GM19324 (cell line): ENCODE data around the gene PEAK3.

ENCODE experiments used
- ATAC-seq: cut with Tn5 transposase; IDR thresholded peaks from one replicate; pipeline ENCODE4 v1.9.1; 2021; ENCODE audit warnings: mild to moderate bottlenecking, moderate library complexity; ENCODE audit not compliant: unreplicated experiment, low FRiP score

The PEAK3 gene

DNA sequence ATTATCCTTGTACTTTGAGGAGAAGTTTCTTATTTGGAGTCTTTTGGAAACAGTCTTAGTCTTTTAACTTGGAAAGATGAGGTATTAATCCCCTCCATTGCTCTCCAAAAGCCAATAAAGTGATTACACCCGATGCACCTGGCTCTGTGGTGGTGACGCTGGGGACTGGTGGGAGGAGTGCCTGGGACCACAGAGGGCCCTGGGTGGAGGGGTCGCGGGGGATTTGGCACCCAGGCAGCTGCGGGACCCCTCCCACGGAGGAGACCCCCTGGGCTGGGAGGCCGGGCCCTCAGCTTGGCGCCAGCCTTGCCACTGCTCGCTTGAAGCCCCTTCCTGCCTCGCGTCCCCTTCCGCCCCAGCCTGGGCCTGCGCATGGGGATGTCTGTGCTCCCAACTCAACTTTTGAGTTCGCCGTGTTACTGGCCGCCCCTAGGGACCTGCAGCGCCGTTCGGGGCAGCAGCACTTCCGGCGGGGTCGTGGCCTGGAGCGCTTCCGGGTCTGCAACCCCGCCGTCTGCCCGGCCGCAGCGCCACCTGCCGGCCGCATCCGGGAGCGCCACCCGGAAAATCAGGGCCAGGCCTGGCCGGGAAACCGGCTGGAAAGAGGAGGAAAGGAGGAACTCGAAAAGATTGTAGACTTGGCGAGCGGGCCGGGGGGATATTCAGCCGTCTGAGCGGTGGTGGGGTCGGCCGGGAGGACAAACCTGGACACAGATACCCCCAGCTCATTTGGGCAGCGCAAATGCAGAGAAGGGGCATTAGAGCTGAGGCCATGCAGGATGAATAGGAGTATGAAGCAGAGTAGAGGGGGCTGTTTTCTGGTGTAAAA is 8.4 kb downstream of the PEAK3 start:
- no peak for ATAC-seq

DNA sequence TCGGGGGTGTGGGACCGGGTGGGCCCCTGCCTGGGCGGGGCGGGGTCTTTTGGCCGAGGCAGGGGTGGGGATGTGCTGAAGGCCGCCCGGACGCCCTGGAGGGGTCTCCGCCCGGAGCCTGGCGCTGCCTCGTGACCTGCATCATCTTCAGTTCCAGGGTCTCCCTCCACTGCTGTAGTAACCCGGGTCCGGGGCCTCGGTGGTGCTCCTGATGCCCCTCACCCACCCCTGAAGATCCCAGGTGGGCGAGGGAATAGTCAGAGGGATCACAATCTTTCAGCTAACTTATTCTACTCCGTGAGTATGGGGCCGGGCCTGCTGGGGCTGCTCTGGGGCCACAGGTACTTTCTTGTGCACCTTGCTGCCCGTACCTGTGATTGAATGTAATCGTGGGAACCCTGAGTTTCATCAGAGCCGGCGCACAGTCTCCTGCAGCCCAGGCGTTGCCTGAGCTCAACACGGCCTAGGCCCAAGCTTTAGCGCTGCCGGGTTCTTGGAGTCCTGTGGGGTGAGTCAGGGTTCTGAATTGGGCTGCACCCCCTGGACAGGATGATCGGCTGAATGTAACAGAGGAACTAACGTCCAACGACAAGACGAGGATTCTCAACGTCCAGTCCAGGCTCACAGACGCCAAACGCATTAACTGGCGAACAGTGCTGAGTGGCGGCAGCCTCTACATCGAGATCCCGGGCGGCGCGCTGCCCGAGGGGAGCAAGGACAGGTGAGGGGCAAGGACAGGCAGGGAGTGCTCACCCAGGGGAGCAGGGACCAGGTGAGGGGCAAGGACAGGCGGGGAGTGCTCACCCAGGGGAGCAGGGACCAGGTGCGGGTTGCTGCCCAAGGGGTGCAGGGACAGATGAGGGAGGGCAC is 10.5 kb downstream of the PEAK3 start:
- ATAC-seq, result no peak

DNA sequence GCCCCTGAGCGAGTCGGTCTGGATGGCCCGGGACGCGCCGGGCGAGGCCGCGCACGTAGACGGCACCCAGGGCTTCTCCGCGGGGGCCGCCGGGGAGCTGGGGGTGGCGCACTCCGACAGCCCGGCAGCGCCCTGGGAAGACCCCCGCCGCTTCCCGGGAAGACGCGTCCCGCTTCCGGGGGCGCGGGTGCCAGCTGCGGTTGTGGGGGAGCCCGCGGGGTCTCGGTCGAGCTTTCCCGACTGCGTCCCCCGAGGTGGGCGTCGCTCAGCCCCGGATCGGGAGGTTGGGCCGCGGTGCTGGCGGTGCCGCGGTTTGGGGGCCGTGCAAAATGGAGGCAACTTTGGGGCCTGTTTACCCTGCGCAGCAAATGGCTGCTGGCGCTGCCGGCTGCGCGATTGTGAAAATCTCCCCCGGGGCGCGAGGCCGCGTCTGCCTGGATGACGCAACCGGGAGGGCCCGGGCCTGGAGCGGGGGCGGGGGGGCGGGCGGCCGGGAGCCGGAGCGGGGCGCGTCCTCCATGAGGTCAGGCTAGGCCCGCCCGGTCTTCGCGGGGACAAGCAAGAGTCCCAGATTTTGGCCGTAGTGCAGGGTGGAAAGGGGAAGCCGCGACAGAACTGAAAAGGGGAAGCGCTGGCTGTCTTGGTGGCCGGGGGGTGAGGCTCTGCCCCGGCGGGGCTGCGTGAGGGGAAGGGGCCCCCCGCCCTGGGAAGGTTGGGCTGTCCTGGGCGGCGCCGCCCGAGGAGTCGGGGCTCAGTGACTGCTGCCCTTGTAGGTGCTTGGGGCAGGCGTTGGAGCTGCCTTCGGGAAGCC is 11.3 kb downstream of the PEAK3 start:
- no peak for ATAC-seq

DNA sequence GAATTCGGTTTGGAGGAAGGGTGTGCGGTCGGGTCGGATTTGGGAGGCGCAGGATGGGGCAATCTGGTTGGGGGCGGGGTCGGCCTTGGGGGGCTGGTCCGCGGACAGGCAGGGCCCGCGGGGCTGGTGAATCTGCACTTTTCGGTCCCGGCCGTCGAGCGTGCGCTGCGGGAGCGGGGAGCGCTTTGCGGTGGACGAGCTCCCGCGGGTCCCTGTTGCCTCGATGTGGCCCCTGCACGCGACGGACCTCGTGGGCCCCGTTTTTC is 11.9 kb downstream of the PEAK3 start:
- ATAC-seq, result no peak

DNA sequence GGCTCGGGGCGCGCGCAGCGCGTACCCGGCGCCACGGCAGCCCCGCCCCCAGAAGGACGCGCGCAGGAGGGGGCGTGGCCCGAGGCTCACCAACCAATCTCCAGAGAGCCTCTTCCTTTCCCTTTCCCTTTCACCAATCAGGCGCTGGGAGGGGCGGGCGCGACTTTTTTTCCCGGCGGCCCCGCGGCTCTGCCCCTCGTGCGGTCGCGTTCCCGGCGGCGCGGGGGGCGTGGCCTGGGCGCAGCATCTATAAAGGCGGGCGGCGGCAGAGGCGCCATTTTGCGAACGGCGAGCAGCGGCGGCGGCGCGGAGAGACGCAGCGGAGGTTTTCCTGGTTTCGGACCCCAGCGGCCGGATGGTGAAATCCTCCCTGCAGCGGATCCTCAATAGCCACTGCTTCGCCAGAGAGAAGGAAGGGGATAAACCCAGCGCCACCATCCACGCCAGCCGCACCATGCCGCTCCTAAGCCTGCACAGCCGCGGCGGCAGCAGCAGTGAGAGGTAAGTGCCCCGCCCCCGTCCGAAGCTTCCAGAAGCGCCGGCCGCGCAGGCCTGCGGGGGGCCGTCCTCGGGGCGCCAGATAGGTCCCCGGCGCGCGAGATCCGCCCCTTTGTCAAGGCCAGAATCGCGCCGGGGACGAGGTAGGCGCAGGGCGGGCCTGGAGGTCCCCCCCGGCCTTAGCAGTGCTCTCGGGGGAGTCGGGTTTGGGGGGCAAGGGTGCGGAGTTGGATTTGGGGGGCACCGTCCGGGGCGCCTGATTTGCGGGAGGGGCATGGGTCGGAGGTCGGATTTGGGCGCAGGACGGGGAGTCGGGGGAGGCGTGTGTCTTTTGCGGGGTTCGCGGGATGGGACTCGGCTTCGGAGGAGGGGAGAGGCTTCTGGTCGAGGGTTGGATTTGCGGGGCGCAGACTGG is 12.5 kb downstream of the PEAK3 start:
- peak; percentile 70 for ATAC-seq

DNA sequence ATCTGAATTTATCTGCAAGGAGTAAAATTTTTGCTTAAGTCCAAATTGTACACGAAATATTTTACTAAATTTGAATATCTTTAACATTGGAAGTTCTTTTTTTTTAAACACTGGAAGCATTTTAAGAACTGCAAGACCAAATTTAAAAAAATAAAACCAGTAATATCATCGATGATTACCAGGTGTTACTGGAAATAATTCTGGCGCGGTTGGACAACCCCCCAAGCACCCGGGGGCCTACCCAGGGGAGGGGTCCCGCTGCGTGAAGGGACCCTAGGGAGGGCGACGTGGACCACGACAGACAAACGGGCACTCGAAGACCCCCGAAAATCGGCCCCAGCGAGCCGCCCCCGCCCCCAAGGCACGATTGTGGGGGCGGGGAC is 13.1 kb downstream of the PEAK3 start:
- ATAC-seq, result no peak

DNA sequence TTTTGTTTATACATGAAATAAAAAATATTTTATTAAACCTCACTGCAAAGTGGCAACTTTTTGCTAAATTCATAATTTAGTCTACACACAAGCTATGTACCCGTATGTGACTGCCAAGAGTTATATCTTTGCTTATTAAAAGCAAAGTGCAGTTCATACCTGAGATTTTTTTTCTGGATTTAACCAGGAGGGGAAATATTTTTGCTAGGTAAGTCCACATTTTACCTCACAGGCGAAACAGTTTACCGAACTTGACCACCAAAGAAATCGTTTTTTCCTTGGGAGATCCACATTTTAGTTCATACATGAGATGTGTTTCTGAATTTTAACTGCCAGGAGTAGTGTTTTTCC is 13.5 kb downstream of the PEAK3 start:
- ATAC-seq, result no peak

DNA sequence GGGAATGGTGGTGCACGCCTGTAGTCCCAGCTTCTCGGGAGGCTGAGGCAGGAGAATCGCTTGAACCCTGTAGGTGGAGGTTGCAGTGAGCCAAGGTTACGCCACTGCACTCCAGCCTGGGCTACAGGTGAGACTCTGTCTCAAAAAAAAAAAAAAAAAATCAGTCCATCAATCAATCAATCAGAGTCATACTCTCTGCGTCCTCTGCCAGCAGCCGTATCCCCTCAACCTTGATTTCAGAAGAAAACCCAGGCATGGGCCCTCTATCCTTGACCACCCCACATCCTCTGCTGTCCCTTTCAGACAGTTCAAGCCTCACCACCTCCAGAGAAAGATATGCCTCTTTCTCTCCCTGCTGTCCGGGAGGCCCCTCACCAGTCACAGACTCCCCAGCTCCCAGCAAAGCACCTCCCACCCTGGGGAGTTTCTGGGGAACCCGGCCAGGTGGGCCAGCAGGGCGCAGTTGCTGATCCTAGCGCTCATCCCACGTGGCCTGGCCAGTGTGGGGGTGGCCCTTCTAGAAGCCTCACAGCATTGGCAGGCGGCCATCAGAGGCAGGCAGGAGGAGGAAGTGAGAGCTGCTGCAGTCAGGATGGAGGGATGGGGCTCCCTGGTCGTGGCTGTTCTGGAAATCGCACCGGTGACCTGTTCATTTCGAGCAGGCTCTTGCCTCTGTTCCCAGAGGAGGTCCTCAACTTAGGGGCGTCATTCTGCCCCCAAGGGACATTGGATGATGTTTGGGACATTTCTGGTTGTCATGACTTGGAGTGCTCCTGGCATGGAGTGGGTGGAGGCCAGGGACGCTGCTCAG is 15.6 kb downstream of the PEAK3 start:
- ATAC-seq, result peak; percentile 18

DNA sequence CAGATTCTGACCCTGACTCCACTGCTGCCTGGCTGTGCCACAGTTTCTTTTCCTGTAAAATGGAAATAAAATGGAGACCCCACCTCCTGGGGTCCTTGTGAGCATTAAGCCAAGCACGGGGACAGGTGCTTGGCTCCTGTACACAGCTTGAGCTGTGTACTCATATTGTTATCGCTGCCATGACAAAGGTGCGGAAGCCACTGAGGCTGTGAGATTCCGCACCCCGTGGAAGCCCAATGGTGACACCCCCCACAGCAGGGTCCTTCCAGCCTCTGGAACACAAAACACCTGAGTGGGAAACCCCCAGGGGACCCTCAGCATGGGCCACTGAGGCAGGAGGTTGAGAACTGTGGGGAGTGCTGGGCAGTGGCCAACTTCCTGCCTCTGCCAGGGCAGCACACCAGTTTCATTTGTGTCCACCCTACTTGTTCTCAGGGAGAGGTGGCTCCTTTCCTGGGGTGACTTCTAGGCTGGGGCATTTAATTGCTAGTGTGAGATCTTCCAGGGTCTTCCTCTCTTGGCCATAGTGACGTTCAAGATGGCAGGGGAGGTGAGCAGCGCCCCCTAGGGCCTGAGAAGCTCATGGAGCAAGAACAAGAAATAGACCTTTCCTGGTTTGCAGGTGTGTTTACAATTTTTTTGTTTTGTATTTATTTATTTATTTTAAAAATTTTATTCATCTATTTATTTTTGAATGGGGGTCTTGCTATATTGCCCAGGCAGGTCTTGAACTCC is 20.4 kb downstream of the PEAK3 start:
- ATAC-seq, result no peak

DNA sequence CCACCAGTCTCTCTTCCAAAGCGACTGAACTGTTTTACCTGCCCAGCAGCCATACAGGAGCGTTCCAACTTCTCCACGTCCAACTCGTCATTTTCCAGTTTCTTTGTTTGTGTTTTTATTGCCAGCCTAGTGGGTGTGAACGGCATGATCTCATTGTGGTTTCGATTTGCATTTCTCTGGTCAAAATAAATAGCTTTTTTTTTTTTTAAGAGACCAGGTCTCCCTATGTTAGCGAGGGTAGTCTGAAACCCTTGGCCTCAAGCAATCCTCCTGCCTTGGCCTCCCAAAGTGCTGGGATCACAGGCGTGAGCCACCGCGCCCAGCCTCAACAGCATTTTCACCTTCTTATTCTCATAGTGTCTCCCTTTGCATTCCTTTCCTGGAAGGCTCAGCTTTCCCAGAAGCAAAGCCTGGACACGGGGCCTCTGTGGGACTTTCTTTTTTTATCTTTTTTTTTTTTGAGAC is 21.6 kb downstream of the PEAK3 start:
- ATAC-seq, result no peak

DNA sequence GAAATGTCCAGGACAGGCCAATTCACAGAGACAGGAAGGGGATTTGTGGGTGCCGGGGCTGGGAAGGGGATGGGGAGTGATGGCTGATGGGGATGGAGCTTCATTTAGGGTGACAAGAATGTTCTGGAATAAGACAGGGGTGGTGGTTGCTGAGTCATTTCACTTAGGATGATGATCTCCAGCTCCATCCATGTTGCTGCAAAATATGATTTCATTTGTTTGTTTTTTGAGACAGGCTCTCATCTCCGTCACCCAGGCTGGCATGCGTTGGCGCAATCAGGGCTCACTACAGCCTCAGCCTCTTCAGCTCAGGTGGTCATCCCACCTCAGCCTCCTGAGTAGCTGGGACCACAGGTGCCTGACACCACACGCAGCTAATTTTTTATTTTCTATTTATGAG is 22.6 kb downstream of the PEAK3 start:
- ATAC-seq, result no peak

DNA sequence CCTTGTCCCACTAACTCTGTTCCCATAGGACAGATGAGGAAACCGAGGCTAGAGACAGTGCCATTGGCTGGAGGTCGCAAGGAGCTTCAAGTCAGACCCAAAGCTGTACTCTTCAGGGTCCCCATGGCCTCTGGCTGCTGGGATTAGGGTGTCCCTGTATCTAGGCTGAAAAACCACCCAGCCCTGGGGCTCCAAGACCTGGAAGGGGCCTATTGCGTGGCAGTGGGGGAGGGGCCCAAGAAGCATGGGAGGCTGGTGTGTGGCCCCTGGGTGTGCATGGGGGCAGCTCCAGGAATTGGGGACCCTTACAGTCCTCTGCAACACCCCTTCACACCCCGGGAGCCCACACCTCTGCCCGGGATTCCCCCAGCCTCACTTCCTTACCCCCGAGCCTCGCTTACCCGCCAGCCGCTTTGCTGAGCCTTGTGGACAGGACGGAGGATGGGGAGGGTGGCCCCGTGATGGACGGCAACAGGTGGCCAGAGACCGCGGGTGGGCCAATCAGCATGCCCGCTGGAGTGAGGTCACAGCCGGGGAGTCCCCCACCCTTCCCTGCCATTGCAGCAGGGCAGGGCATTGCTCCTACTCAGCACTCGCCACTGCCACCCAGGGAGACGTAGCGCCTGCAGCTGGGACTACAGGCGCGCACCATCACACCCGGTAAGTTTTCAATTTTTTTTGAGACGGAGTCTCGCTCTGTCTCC is 25.8 kb downstream of the PEAK3 start, which contains the start of gene JSRP1:
Gene JSRP1 (minus strand): TSS at position 436 of the 704 bp plus-strand sequence. CDS start 1,103 bp downstream, outside the sequence.
- ATAC-seq, result no peak

DNA sequence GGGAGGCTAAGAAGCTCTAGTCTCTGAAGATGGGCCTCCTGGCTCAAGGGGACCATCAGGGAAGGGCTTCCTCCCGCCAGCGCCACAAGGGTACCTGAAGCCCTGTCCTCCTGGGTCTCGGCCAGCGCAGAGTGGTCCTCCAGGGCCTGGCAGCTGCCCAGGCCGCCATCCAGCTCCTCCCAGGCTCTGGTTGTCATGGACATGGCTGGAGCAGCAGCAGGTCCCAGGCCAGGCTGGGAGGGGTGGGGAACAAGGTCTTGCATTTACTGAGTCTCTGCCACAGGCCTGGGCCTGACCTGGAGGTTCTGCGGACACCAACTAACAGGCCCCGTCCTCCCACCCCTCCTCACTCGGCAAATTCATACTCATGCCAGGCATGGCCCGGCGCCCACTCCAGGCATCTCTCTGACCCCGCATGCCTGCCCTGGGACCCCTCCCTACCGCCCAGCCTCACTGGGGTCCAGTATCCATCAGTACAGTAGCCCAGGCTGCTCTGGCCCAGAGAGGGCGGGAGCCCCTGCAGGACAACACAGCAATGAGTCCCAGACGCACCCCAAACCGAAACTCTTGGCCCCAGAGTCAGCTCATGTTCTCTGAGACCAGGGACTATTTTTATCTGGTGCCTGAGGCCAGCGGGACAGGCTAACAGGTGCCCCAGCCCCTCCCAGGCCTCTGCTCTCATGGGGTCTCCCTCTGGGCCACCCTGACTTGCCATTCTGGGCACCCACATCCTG is 26.7 kb downstream of the PEAK3 start:
- no peak for ATAC-seq

DNA sequence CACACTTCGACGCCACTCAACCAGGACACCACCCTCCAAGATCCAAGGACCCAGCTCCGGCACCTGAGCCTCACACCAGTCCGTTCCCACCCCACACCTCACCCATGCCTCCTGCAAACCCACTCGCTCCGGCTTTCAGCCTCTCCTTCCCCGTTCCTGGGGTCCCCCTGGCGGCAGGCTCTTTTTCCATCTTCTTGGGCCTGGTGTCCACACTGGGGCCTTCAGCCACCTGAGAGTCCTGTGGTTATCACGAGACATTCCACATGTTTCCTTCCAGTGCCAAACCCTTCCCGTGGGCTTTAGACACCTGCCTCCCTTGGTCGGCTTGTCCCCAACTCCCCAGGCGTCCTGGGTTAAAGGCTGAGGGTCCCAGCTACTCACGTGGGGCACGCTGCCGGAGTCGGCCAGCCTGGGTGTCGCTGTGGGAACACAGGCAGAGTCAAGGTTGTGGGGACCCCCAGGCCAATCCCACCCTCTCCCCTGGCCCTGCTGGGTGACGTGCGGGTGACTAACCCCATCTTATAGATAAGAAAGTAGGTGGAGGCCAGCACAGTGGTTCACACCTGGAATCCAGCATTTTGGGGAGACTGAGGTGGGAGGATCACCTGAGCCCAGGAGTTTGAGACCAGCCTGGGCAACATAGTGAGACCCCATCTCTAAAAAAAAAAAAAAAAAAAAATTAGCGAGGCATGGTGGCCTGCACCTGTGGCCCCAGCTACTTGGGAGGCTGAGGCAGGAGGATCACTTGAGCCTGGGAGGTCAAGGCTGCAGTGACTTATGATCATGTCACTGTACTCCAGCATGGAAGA is 27.7 kb downstream of the PEAK3 start:
- ATAC-seq, result no peak

DNA sequence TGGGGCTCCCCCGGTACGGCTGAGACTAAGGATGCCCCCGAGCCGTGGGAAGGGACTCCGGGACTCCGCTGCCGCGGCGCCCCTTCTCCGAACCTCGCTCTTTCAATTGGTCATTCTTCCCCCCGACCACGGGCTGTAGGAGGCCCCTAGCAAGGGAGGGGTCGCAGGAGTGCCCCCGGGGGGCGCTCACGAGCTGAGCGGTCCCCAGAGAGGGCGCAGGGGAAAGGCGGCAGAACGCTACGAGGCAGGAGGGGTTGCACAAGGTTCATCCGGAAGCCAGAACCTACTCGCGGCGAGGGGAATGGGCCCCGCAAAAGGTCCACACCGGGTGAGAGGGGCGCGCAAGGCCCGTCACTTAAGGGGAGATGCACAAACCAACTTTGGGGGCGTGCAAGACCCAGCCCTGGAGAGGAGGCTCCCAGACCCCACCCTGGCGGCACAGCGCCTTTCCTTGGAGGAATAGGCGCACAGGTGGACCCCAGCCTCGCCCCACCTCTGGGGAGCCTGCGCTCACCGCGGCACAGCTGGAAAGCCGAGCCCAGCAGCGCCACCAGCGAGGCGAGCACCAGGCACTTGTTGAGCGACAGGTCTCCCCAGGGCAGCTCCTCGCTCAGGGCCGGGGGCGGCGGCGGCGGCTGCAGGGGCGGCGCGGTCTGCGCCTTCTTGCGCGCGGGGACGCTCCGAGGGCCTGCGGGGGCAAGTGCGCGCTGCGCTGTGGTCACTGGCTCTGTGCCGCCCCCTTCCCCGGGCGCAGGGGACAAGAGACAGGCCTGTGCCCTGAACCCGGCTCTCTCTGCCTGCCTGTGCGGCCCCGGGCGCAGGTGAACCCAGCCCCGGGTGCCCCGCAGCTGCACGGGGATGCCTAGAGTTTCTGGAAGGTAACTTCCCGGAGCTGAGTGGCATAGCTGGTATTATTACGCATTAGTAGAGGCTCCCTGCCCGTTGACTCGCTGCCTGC is 28.6 kb downstream of the PEAK3 start:
- no peak for ATAC-seq

DNA sequence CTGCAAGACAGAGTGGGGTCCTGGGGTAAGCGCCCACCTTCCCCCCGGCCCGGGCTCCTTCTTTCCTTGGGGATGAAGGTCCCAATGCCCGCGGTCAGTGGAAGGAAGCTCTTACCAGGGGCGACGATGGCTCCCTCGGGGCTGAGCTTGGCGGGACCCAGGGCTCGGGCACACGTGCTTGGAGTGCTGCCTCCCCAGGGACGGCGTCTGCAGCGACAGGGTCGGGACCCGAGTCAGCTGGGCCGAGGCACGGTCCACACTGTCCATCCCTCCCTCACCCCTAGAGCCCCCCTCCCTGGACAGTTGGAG is 29.2 kb downstream of the PEAK3 start:
- ATAC-seq, result no peak
